ENCODE results near the gene FNDC11.
"Not testable (repeated sequence)": the region's sequence is repeated elsewhere in the genome, so short reads cannot be mapped to it uniquely, and the experiment has no call there.

Gene FNDC11

DNA sequence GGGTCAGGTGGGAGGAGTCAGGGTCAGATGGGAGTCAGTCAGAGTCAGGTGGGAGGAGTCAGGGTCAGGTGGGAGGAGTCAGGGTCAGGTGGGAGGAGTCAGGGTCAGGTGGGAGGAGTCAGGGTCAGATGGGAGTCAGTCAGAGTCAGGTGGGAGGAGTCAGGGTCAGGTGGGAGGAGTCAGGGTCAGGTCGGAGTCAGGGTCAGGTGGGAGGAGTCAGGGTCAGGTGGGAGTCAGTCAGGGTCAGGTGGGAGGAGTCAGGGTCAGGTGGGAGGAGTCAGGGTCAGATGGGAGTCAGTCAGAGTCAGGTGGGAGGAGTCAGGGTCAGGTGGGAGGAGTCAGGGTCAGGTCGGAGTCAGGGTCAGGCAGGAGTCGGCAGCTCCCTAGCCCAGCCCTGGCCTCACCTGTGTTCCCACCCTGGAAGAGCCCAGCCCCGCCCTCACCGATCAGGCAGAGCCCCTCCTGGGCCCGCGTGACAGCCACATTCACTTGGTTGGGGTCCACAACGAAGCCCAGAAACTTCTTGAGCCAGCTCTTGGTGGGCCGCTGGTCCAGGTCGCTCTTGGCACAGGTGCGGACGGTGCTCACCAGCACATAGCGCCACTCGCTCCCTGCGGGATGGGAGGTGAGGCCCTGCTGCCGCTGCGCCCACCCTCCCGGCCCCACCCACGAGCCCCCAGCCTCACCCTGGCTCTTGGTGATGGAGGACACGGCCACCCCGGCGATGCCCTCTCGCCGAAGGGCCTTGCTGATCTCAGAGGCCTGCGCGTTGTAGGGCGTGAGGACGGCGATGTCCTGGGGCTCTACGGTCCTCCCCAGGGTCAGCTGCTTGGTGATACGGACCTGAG, 5.8 kb downstream of the FNDC11 start:
- not testable (repeated sequence) for H3K9ac ChIP-seq (ENCODE audit: low read length); H3K36me3 ChIP-seq (ENCODE audit: control insufficient read depth, insufficient read depth, low read length, severe bottlenecking); H3K4me1 ChIP-seq (ENCODE audit: control insufficient read depth, insufficient read depth, low read length); H3K4me3 ChIP-seq (ENCODE audit: low read length); H3K27me3 ChIP-seq (replicated peaks; ENCODE audit: control insufficient read depth, insufficient read depth, low read length); H3K9me3 ChIP-seq (ENCODE audit: control insufficient read depth, low read length); DNase-seq (ENCODE audit: low read depth)

DNA sequence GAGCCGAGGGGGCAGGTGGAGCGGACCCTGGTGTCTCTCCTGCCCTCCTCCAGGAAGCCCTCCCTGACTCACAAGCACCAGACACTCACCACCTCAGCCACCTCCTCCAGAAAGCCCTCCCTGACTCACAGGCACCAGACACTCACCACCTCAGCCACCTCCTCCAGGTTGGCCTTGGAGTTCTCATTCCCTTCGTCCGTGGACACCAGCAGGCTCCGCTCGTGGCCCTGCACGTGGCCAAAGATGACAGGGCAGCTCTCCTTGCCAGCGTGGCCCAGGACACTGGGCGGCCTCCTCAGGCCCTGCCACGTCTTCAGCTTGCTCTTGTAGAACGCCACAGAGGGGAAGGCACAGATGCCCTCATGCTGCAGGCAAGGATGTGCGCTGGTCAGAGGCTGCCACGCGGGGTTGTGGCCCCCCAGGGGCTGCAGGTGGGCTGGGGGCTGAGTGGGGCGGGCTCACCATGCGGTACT, 6.4 kb downstream of the FNDC11 start:
- no peaks in the 10 kb centered on the region for H3K27me3 ChIP-seq (replicated peaks; ENCODE audit: control insufficient read depth, insufficient read depth, low read length)
- no peaks in the 10 kb centered on the region for H3K9me3 ChIP-seq (ENCODE audit: control insufficient read depth, low read length)
- no peak overlapping the region for H3K4me3 ChIP-seq (ENCODE audit: low read length)
- no peak overlapping the region for H3K9ac ChIP-seq (ENCODE audit: low read length)
- no peak for DNase-seq (ENCODE audit: low read depth)
- H3K36me3 ChIP-seq (ENCODE audit: control insufficient read depth, insufficient read depth, low read length, severe bottlenecking) = peaks cover 7% of the 10 kb centered on the region
- no peaks in the 10 kb centered on the region for H3K4me1 ChIP-seq (ENCODE audit: control insufficient read depth, insufficient read depth, low read length)

DNA sequence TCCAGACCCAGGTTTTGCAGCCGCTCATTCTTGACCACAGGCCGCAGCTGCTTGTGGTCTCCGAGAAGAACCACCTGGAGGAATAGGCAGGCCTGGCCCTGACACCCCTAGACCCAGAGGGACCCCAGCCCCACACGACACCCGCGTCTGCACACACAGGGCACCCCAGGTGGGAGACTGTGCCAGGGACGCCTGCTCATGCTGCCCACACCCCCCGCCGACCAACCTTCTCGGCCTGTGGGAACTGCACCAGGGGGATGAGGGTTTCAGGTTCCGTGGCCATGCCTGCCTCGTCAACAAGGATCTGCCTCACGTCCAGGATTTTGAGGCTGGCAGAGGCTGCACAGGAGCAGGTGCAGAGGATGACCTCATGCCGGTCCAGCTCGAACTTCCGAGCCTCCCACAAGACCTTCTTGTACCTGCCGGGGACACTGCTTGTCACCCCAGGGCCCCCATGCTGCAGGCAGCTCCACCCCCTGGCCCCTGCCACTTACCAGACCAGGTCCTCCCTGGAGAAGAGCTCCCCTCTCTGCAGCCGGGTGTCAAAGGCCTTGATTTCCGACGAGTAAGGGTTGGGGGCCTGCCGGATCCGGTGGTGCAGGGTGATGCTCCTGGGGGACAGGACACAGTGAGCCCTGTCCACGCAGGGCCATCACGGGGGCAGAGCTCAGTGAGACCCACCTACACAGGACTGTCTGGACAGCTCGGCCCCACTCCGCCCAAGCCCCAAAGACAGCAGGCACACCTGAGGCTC, 7.1 kb downstream of the FNDC11 start:
- Histone ChIP-seq H3K36me3 (ENCODE audit: control insufficient read depth, insufficient read depth, low read length, severe bottlenecking) (peaks cover 7% of the 10 kb centered on the region), H3K4me3 (ENCODE audit: low read length) (no peak overlapping the region), H3K9ac (ENCODE audit: low read length) (no peak overlapping the region), H3K9me3 (ENCODE audit: control insufficient read depth, low read length) (no peaks in the 10 kb centered on the region), H3K27me3 (replicated peaks; ENCODE audit: control insufficient read depth, insufficient read depth, low read length) (no peaks in the 10 kb centered on the region), H3K4me1 (ENCODE audit: control insufficient read depth, insufficient read depth, low read length) (no peaks in the 10 kb centered on the region)
- DNase-seq (ENCODE audit: low read depth) = no peak

DNA sequence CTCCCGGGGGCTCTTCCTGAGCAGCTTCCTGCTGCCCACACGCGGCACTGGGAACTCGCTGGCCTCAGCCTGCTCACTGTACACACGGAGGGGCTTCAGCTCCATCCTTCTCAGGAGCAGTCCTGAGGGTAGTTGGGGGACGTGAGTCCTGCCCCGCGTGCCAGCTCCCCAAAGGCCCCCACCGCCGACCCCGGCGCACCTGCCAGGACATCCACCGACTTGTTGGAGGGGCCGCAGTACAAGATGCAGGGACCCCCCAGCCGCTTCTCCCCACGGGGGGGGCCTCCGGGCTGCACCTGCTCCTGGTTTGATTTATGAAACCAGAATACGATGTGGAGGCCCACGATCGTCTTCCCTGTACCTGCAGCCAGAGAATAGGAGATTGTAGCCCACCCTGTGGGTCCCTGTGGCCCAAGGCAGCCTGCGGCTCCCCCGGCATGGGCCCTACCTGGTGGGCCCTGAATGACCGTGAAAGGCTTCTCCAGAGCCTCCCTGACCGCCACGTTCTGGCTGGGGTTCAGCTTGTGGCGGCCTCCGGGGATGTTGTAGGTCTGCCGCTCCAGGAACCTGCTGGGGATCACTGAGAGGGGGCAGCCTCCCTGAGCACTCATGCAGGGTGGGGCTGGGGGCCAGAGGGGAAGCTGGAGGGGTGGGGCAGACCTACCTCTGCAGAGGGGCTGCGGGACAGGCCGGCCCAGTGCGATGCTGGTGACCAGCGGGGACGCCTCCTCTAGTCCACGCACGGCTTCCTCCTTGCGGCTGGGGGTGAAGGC, 7.9 kb downstream of the FNDC11 start:
- no peaks in the 10 kb centered on the region for H3K9me3 ChIP-seq (ENCODE audit: control insufficient read depth, low read length)
- no peak for DNase-seq (ENCODE audit: low read depth)
- H3K4me3 ChIP-seq (ENCODE audit: low read length) = no peak overlapping the region
- no peaks in the 10 kb centered on the region for H3K27me3 ChIP-seq (replicated peaks; ENCODE audit: control insufficient read depth, insufficient read depth, low read length)
- no peak overlapping the region for H3K9ac ChIP-seq (ENCODE audit: low read length)
- H3K36me3 ChIP-seq (ENCODE audit: control insufficient read depth, insufficient read depth, low read length, severe bottlenecking) = peaks cover 7% of the 10 kb centered on the region
- H3K4me1 ChIP-seq (ENCODE audit: control insufficient read depth, insufficient read depth, low read length) = no peaks in the 10 kb centered on the region

DNA sequence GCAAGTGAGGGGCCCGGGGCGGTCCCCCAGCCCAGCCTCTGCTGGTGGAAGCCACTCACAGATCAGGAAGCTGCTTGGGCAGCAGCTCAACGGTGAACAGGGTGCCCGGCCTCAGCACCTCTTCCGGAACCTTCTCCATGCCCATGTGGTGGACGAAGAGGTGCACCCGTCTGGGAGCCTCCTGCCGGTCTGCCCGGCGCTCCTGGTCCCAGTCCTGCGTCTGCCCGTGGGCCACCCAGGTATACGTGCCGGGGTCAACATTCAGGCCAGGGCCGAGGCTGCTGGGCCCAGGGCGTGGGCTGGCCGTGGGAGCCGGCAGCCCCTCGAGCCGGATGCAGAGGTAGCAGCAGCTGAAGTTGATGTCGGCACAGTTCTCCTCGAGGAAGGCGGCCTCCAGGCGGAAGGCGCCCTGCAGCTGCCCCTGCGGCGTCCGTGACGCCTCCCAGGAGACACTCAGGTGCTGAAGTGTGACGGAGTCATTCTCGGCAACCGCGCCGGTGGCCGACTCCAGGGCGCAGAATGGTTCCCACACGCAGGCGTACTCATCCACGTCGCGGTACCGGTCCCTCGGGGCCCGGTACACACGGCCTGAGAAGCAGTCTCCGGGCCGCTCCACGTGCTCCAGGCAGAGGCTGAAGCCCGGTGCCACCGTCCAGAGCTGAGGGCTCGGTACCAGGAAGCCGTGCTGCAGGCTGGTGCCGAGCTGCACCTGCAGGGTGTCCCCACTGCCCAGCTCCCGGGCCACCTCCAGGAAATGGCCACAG, 8.7 kb downstream of the FNDC11 start:
- Histone ChIP-seq H3K27me3 (replicated peaks; ENCODE audit: control insufficient read depth, insufficient read depth, low read length) (no peaks in the 10 kb centered on the region), H3K9ac (ENCODE audit: low read length) (no peak overlapping the region), H3K9me3 (ENCODE audit: control insufficient read depth, low read length) (no peaks in the 10 kb centered on the region), H3K4me1 (ENCODE audit: control insufficient read depth, insufficient read depth, low read length) (no peaks in the 10 kb centered on the region), H3K36me3 (ENCODE audit: control insufficient read depth, insufficient read depth, low read length, severe bottlenecking) (peaks cover 7% of the 10 kb centered on the region), H3K4me3 (ENCODE audit: low read length) (no peak overlapping the region)
- DNase-seq (ENCODE audit: low read depth) = no peak

DNA sequence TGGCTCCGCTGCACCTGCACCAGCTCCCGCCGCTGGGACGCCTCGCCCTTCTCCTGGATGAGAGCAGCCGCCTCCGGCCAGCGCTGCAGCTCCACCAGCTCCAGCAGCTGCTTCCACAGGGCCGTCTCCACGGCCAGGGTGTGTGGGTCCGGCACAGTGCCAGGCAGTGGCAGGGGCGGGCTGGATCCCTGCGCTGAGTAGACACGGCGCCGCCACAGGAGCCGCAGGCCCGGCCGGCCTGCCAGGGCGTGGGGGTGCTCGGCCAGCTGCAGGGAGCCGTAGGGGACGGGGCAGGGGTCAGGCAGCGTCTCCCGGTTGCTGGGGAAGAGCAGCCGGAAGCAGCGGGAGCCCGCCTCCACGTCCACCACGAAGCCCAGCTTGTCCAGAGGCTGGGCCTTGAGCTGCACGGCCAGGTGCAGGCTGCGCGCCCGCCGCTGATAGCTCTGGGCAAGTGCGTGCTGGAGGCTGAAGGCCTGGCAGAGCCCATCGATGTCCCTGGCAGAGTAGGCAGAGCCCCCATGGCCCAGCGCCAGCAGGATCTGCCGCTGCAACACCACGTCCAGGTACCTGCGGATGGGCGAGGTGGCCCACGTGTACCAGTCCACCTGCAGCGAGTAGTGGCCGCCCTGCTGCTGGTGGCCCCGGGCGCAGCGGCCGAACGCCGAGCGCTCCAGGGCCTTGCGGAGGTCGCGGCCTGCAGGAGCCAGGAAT, 9.4 kb downstream of the FNDC11 start:
- Histone ChIP-seq H3K4me3 (ENCODE audit: low read length) (no peak overlapping the region), H3K27me3 (replicated peaks; ENCODE audit: control insufficient read depth, insufficient read depth, low read length) (no peaks in the 10 kb centered on the region), H3K36me3 (ENCODE audit: control insufficient read depth, insufficient read depth, low read length, severe bottlenecking) (peaks cover 7% of the 10 kb centered on the region), H3K9me3 (ENCODE audit: control insufficient read depth, low read length) (no peaks in the 10 kb centered on the region), H3K4me1 (ENCODE audit: control insufficient read depth, insufficient read depth, low read length) (no peaks in the 10 kb centered on the region), H3K9ac (ENCODE audit: low read length) (no peak overlapping the region)
- no peak for DNase-seq (ENCODE audit: low read depth)

DNA sequence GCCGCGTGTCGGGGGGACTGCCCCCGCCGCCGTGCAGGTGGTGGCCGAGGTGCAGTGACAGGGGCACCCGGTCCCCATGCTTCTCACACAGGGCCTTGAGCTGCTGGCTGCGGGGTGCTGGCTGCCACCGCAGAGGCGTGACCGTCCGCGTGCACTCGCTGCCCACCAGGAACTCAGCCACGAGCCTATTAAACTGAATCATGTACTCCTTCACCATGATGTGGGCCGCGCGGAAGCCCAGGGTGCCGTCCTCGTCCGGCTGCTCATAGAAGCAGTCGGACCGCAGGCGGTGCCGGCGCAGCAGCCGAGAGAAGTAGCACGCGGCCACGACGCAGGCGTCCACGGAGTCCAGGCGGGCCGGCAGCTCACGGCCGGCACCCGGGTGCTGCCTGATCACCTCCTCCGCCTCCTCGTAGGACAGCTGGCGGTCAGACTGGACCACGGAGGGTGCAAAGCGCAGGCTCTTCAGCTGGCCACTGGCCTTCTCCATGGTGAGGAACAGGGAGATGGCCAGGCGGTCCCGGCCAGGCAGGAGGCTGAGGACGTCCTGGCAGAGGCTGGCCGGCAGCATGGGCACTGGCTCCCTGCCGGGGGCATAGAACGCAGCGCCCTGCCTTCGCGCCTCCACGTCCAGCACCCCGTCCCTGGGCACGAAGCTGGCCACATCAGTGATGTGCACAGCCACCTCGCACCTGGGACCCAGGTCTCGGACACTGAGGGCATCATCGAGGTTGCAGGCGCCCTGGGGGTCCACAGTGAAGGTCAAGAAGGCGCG, 10.3 kb downstream of the FNDC11 start:
- Histone ChIP-seq H3K9ac (ENCODE audit: low read length) (no peak overlapping the region), H3K4me3 (ENCODE audit: low read length) (no peak overlapping the region), H3K9me3 (ENCODE audit: control insufficient read depth, low read length) (no peaks in the 10 kb centered on the region), H3K36me3 (ENCODE audit: control insufficient read depth, insufficient read depth, low read length, severe bottlenecking) (peaks cover 7% of the 10 kb centered on the region), H3K27me3 (replicated peaks; ENCODE audit: control insufficient read depth, insufficient read depth, low read length) (no peaks in the 10 kb centered on the region), H3K4me1 (ENCODE audit: control insufficient read depth, insufficient read depth, low read length) (no peaks in the 10 kb centered on the region)
- no peak for DNase-seq (ENCODE audit: low read depth)

DNA sequence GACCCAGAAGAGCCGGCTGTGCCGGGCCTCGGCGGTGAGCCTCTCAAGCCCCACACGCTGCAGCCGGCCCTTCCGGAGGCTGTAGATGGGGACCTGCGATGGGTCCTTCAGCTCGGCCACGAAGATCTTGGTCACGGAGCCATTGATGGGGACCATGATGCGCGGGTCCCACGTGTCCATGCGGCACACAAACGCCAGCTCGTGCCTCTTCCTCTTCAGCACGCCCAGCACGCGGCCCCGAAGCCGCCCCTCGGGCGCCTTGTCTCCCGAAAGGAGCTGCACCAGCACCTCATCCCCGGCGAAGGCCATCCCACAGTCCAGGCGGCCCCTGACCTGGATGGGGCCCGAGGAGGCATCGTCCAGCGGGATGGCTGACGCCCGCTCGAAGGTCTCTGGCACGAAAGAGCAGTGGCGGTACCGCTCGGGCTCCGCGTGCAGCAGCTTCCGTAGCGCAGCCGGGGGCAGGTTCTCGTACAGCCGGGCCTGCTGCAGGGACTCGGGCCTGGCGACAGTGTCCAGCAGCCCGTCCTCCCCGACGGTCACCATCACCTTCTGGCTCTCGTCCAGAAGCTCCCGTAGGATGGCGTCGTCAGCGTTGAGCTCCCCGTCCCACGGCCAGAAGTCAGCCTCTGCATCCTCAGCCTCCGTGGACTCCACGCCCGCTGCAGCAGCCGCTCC, 11.2 kb downstream of the FNDC11 start:
- Histone ChIP-seq H3K9ac (ENCODE audit: low read length) (no peak overlapping the region), H3K36me3 (ENCODE audit: control insufficient read depth, insufficient read depth, low read length, severe bottlenecking) (peaks cover 5% of the 10 kb centered on the region), H3K27me3 (replicated peaks; ENCODE audit: control insufficient read depth, insufficient read depth, low read length) (no peaks in the 10 kb centered on the region), H3K9me3 (ENCODE audit: control insufficient read depth, low read length) (no peaks in the 10 kb centered on the region), H3K4me1 (ENCODE audit: control insufficient read depth, insufficient read depth, low read length) (no peaks in the 10 kb centered on the region), H3K4me3 (ENCODE audit: low read length) (no peak overlapping the region)
- DNase-seq (ENCODE audit: low read depth) = no peak

DNA sequence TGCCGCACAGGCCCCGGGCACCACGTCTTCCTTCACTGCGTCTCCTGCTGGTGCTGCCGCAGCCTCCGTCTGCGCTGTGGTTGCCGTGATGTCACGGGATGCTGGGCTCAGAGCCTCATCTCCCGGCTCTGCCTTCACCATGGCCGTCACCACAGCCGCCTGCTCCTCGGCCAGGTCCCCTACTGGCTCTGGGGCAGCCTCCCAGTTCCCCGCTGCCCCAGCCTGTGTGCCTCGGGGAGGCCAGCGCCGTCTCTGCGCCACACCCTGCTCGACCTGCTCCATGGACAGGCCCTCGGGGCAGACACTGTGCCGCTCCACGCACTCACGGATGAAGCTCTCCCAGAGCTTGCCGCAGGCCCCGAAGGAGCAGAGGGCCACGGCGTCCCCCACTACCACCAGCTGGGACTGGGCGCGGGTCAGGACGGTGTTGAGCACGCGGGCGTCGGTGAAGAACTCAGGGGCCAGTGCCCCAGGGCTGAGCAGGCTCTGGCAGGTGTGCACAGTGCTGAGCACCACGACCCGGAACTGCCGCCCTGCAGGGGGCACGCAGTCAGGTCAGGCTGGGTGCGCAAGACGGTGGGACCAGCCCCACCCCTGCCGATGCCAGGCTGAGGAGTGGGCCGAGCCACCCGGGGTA, 11.9 kb downstream of the FNDC11 start:
- H3K27me3 ChIP-seq (replicated peaks; ENCODE audit: control insufficient read depth, insufficient read depth, low read length) = no peaks in the 10 kb centered on the region
- H3K9ac ChIP-seq (ENCODE audit: low read length) = no peak overlapping the region
- no peak for DNase-seq (ENCODE audit: low read depth)

More for the DNA sequence above, 11.9 kb downstream of the FNDC11 start:
- Histone ChIP-seq H3K9me3 (ENCODE audit: control insufficient read depth, low read length) (no peaks in the 10 kb centered on the region), H3K4me1 (ENCODE audit: control insufficient read depth, insufficient read depth, low read length) (no peaks in the 10 kb centered on the region), H3K36me3 (ENCODE audit: control insufficient read depth, insufficient read depth, low read length, severe bottlenecking) (no peaks in the 10 kb centered on the region), H3K4me3 (ENCODE audit: low read length) (no peak overlapping the region)

All from adipocyte (in vitro differentiated cells).